H9 (cell line): Measurements from ENCODE around the gene DPP6. TPM values are rescaled to one million over a fixed set of nuclear protein-coding genes. Genes with fewer than 3 reads are reported as not detected.

Experiments used
- DNase-seq: peaks from one replicate; pipeline ENCODE4 v3.0.0-alpha.2; 2017
- H2AFZ ChIP-seq: one replicate; pipeline ENCODE4 v1.6.1; 2013; ENCODE audit warnings: mild to moderate bottlenecking, low read length, control low read depth, moderate library complexity
- H2AK5ac ChIP-seq: 2 replicates; pipeline ENCODE4 v1.6.1; 2013; ENCODE audit warnings: low read length, control low read depth, mixed read lengths; ENCODE audit not compliant: insufficient read length
- H2BK120ac ChIP-seq: one replicate; pipeline ENCODE4 v1.6.1; 2013; ENCODE audit warnings: low read depth, mild to moderate bottlenecking, low read length, control low read depth, inconsistent platforms; ENCODE audit not compliant: poor library complexity, severe bottlenecking
- H2BK12ac ChIP-seq: 2 replicates; pipeline ENCODE4 v1.6.1; 2013; ENCODE audit warnings: low read length, control low read depth, mixed read lengths, low read depth; ENCODE audit not compliant: insufficient read length
- H2BK15ac ChIP-seq: 2 replicates; pipeline ENCODE4 v1.6.1; 2013; ENCODE audit warnings: low read depth, low read length, control low read depth
- H2BK20ac ChIP-seq: one replicate; pipeline ENCODE4 v1.6.1; 2013; ENCODE audit warnings: low read depth, mild to moderate bottlenecking, low read length, control low read depth, inconsistent platforms; ENCODE audit not compliant: poor library complexity, severe bottlenecking
- H2BK5ac ChIP-seq: 2 replicates; pipeline ENCODE4 v1.6.1; 2013; ENCODE audit warnings: low read length, control low read depth, mixed read lengths; ENCODE audit not compliant: insufficient read length
- H3K14ac ChIP-seq: 2 replicates; pipeline ENCODE4 v1.6.1; 2013; ENCODE audit warnings: low read length, control low read depth; ENCODE audit not compliant: insufficient read depth
- H3K18ac ChIP-seq: 2 replicates; pipeline ENCODE4 v1.6.1; 2013; ENCODE audit warnings: low read depth, mild to moderate bottlenecking, mixed read lengths, low read length, control low read depth; ENCODE audit not compliant: insufficient read length
- H3K23ac ChIP-seq: 2 replicates; pipeline ENCODE4 v1.6.1; 2013; ENCODE audit warnings: low read length, control low read depth, mixed read lengths, low read depth; ENCODE audit not compliant: insufficient read length
- H3K23me2 ChIP-seq: 2 replicates; pipeline ENCODE4 v1.6.1; 2013; ENCODE audit warnings: low read depth, mild to moderate bottlenecking, mixed read lengths, low read length, control low read depth; ENCODE audit not compliant: insufficient read length, poor library complexity, severe bottlenecking
- H3K27ac ChIP-seq: 2 replicates; pipeline ENCODE4 v1.5.1; 2013; ENCODE audit warnings: low read length, control low read depth, mixed read lengths, low read depth; ENCODE audit not compliant: insufficient read length
- H3K27me3 ChIP-seq: 2 replicates; pipeline ENCODE4 v1.6.1; 2013; ENCODE audit warnings: low read length, control low read depth, inconsistent platforms; ENCODE audit not compliant: insufficient read depth
- H3K4ac ChIP-seq: 2 replicates; pipeline ENCODE4 v1.6.1; 2013; ENCODE audit warnings: low read depth, mild to moderate bottlenecking, control low read depth, inconsistent platforms, low read length, moderate library complexity
- H3K4me1 ChIP-seq: 2 replicates; pipeline ENCODE4 v1.6.1; 2013; ENCODE audit warnings: low read length, control low read depth, inconsistent platforms; ENCODE audit not compliant: insufficient read depth
- H3K4me2 ChIP-seq: 2 replicates; pipeline ENCODE4 v1.6.1; 2013; ENCODE audit warnings: low read length, control low read depth, mixed read lengths; ENCODE audit not compliant: insufficient read length, insufficient read depth
- H3K56ac ChIP-seq: 2 replicates; pipeline ENCODE4 v1.6.1; 2013; ENCODE audit warnings: low read depth, mild to moderate bottlenecking, mixed read lengths, low read length, control low read depth; ENCODE audit not compliant: insufficient read length
- H3K79me1 ChIP-seq: 2 replicates; pipeline ENCODE4 v1.6.1; 2013; ENCODE audit warnings: low read depth, mild to moderate bottlenecking, moderate library complexity, low read length, control low read depth, inconsistent platforms; ENCODE audit not compliant: insufficient read depth, poor library complexity, severe bottlenecking
- H3K79me2 ChIP-seq: 2 replicates; pipeline ENCODE4 v1.6.1; 2013; ENCODE audit warnings: low read length, control low read depth, inconsistent platforms; ENCODE audit not compliant: insufficient read depth
- H3K9ac ChIP-seq: 2 replicates; pipeline ENCODE4 v1.6.1; 2013; ENCODE audit warnings: low read length, control low read depth, mixed read lengths; ENCODE audit not compliant: insufficient read length; ENCODE audit errors: extremely low read depth
- H3K9me3 ChIP-seq: one replicate; pipeline ENCODE4 v1.6.1; 2013; ENCODE audit warnings: low read depth, low read length, inconsistent platforms; ENCODE audit not compliant: control insufficient read depth
- H3T11ph ChIP-seq: one replicate; pipeline ENCODE4 v1.6.1; 2013; ENCODE audit warnings: mild to moderate bottlenecking, low read length, control low read depth, inconsistent platforms
- H4K20me1 ChIP-seq: one replicate; pipeline ENCODE4 v1.6.1; 2013; ENCODE audit not compliant: control insufficient read depth, insufficient read length, insufficient read depth
- H4K5ac ChIP-seq: 2 replicates; pipeline ENCODE4 v1.6.1; 2013; ENCODE audit warnings: low read depth, mild to moderate bottlenecking, mixed read lengths, low read length, control low read depth; ENCODE audit not compliant: insufficient read length
- H4K8ac ChIP-seq: replicated peaks from 2 replicates; pipeline ENCODE4 v1.6.1; 2013; ENCODE audit warnings: low read length, control low read depth, mixed read lengths, low read depth; ENCODE audit not compliant: insufficient read length
- H4K91ac ChIP-seq: 2 replicates; pipeline ENCODE4 v1.6.1; 2013; ENCODE audit warnings: low read depth, mild to moderate bottlenecking, moderate library complexity, mixed read lengths, low read length, control low read depth; ENCODE audit not compliant: insufficient read length
- H3K27ac Mint-ChIP-seq, 3 experiments: 2 replicates in 2 of 3; 3 replicates in 1 of 3; pipeline ENCODE4 v1.8.0; 2020 to 2021; ENCODE audit warnings: mixed read lengths in 3 of 3, mild to moderate bottlenecking in 1 of 3, moderate library complexity in 1 of 3
- H3K27me3 Mint-ChIP-seq: 2 replicates; pipeline ENCODE4 v1.8.0; 2021; ENCODE audit warnings: low read depth, mild to moderate bottlenecking, moderate library complexity, mixed read lengths
- H3K36me3 Mint-ChIP-seq, 3 experiments: 2 replicates in 2 of 3; 3 replicates in 1 of 3; pipeline ENCODE4 v1.8.0; 2020 to 2021; ENCODE audit warnings: low read depth in 3 of 3, mixed read lengths in 3 of 3; ENCODE audit not compliant: insufficient read depth in 1 of 3
- H3K4me1 Mint-ChIP-seq, 2 experiments: 2 replicates each; pipeline ENCODE4 v1.8.0; 2020; ENCODE audit warnings: mixed read lengths in 2 of 2
- H3K4me3 Mint-ChIP-seq, 2 experiments: 2 replicates in 1 of 2; 3 replicates in 1 of 2; pipeline ENCODE4 v1.8.0; 2020 to 2021; ENCODE audit warnings: mild to moderate bottlenecking in 2 of 2, mixed read lengths in 2 of 2, moderate library complexity in 1 of 2
- H3K9me3 Mint-ChIP-seq, 2 experiments: 2 replicates in 1 of 2; 3 replicates in 1 of 2; pipeline ENCODE4 v1.8.0; 2020; ENCODE audit warnings: mild to moderate bottlenecking in 2 of 2, mixed read lengths in 2 of 2, moderate library complexity in 1 of 2
- WGBS: extraction: QIAGEN DNeasy Blood & Tissue Kit; methylation state at CpG from one replicate; pipeline ENCODE4 v1.1.7; 2013; ENCODE audit warnings: missing lambda C conversion rate, low lambda C conversion rate, mixed read lengths; ENCODE audit not compliant: insufficient read length; ENCODE audit errors: extremely low coverage; 5-methylcytosine and 5-hydroxymethylcytosine counted together
- total RNA-seq: library from RNA; stranded (reverse); gene quantifications from 2 replicates; pipeline ENCODE4 v1.2.1, GENCODE V29; 2021
- TF ChIP-seq, protein P1 (sequence below): fragments of 200-600 bp; sonication (generic); conservative IDR thresholded peaks from 3 replicates; pipeline ENCODE4 v1.8.0; 2021; ENCODE audit warnings: antibody characterized with exemption, mild to moderate bottlenecking

DPP6 gene
- total RNA-seq, 1 experiment from 2014 or later, result 4.5 TPM

DNA sequence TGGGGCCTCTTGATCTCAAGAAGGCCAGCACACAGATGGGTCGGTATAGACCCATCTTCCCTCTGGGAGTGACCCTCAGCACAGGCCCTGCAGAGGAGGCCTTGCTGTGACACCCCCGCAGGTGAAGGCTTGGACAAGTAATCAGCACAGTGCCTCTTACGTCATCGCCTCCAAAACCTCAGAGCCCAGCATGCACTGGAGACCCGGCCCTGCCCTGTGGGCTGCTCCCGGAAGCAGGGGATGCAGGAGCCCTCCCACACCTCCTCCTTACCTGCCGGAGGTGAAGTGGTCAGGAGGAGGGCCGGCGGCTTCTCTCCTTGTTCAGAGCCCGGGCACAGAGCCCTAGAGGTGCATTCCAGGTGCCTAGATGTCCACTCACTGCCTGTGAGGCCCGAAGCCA lies 829.3 kb downstream of the DPP6 start:
- Histone ChIP-seq H2BK5ac (no peak overlapping the region), H3K18ac (no peak overlapping the region), H4K20me1 (no peaks in the 10 kb centered on the region), H3T11ph (no peak overlapping the region), H2AK5ac (no peak overlapping the region), H4K8ac (no peak overlapping the region), H3K23ac (no peak overlapping the region), H3K4me2 (no peak overlapping the region), H2AFZ (no peak overlapping the region), H3K4ac (no peak overlapping the region), H2BK20ac (no peak overlapping the region), H3K23me2 (no peaks in the 10 kb centered on the region), H3K14ac (no peak overlapping the region), H4K91ac (no peak overlapping the region), H2BK12ac (no peak overlapping the region), H2BK120ac (no peak overlapping the region), H3K9ac (no peak overlapping the region), H2BK15ac (no peak overlapping the region), H3K9me3 (peaks cover 10% of the 10 kb centered on the region), H3K4me1 (no peaks in the 10 kb centered on the region), H3K79me2 (no peaks in the 10 kb centered on the region), H3K79me1 (no peaks in the 10 kb centered on the region), H3K27ac (no peak overlapping the region), H3K56ac (no peak overlapping the region), H4K5ac (no peak overlapping the region), H3K27me3 (no peaks in the 10 kb centered on the region)
- no CpG with 5 or more reads among the region's 11 CpGs for WGBS
- Mint-ChIP-seq H3K4me1 (peaks cover 3 to 5% of the 10 kb centered on the region in 2 experiments; a peak in 3 of 4 replicates), H3K36me3 (no peaks in the 10 kb centered on the region; a peak in 1 of 7 replicates), H3K4me3 (no peak overlapping the region), H3K27ac (no peak overlapping the region), H3K27me3 (no peaks in the 10 kb centered on the region), H3K9me3 (no peaks in the 10 kb centered on the region)
- DNase-seq, result no peak
- TF ChIP-seq, protein P1, sequence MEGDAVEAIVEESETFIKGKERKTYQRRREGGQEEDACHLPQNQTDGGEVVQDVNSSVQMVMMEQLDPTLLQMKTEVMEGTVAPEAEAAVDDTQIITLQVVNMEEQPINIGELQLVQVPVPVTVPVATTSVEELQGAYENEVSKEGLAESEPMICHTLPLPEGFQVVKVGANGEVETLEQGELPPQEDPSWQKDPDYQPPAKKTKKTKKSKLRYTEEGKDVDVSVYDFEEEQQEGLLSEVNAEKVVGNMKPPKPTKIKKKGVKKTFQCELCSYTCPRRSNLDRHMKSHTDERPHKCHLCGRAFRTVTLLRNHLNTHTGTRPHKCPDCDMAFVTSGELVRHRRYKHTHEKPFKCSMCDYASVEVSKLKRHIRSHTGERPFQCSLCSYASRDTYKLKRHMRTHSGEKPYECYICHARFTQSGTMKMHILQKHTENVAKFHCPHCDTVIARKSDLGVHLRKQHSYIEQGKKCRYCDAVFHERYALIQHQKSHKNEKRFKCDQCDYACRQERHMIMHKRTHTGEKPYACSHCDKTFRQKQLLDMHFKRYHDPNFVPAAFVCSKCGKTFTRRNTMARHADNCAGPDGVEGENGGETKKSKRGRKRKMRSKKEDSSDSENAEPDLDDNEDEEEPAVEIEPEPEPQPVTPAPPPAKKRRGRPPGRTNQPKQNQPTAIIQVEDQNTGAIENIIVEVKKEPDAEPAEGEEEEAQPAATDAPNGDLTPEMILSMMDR, result no peak
